ENCODE data around the gene LBH.

GRCh38 chr2:30287857-30288513 is 56.7 kb downstream of the LBH start:
- TF ChIP-seq CTCF (conservative IDR thresholded peaks at IDR 0.05; ENCODE audit: low read depth in 2 of 2): no peak
- no peak for TF ChIP-seq ETS1 (IDR thresholded peaks at IDR 0.05)
- TF ChIP-seq POLR2AphosphoS5 (IDR thresholded peaks at IDR 0.05; ENCODE audit: low read depth): no peak
- TF ChIP-seq JUNB (IDR thresholded peaks at IDR 0.05; ENCODE audit: unreplicated experiment): no peak
- TF ChIP-seq REST (IDR thresholded peaks at IDR 0.05; ENCODE audit: unreplicated experiment): no peak
- TF ChIP-seq EZH2phosphoT487 (IDR thresholded peaks at IDR 0.05; ENCODE audit: unreplicated experiment): no peak
- TF ChIP-seq CREB1 (CRISPR knock-in tag; IDR thresholded peaks at IDR 0.05; ENCODE audit: low read depth): no peak
- TF ChIP-seq ZNF331 (CRISPR knock-in tag; IDR thresholded peaks at IDR 0.05; ENCODE audit: low read depth): no peak
- no peak for TF ChIP-seq ZNF114 (CRISPR knock-in tag; IDR thresholded peaks at IDR 0.05)
- TF ChIP-seq EZH2 (IDR thresholded peaks at IDR 0.05; ENCODE audit: low read depth, unreplicated experiment): no peak
